22Rv1 (cell line): ENCODE data around the gene EPHB1.

ENCODE experiments used
- H3K27ac ChIP-seq: fragments of 450-650 bp; 2 replicates; pipeline ENCODE4 v1.5.1; 2017
- ZFX ChIP-seq: fragments of 450-650 bp; IDR thresholded peaks from 2 replicates; pipeline ENCODE4 v1.6.1; 2017; ENCODE audit warnings: antibody characterized with exemption, borderline replicate concordance
- TF ChIP-seq, protein P1 (sequence below): fragments of 450-650 bp; IDR thresholded peaks from 2 replicates; pipeline ENCODE4 v1.5.1; 2017; ENCODE audit warnings: mild to moderate bottlenecking

Gene EPHB1

DNA sequence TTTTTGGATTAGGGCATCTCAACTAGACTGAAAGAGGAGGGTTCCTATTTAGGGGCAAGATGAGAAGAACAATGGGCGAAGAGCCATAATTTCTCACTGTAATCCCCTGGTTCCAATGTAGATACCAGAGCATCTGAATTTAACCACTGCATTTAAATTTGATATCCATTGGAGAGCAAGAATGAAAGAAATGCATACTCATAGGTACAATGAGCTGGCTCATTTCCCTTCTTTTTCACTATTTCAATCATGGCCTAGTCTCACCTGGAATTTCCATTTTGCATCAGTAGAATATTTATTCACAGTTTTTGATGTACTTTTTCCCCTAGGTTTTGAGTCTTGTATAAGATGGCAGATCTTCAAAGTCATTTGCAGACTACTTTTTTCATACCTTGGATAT lies 13.8 kb downstream of the EPHB1 start:
- no peak overlapping the region for H3K27ac ChIP-seq
- TF ChIP-seq, protein P1, sequence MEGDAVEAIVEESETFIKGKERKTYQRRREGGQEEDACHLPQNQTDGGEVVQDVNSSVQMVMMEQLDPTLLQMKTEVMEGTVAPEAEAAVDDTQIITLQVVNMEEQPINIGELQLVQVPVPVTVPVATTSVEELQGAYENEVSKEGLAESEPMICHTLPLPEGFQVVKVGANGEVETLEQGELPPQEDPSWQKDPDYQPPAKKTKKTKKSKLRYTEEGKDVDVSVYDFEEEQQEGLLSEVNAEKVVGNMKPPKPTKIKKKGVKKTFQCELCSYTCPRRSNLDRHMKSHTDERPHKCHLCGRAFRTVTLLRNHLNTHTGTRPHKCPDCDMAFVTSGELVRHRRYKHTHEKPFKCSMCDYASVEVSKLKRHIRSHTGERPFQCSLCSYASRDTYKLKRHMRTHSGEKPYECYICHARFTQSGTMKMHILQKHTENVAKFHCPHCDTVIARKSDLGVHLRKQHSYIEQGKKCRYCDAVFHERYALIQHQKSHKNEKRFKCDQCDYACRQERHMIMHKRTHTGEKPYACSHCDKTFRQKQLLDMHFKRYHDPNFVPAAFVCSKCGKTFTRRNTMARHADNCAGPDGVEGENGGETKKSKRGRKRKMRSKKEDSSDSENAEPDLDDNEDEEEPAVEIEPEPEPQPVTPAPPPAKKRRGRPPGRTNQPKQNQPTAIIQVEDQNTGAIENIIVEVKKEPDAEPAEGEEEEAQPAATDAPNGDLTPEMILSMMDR: no peak
- no peak for TF ChIP-seq ZFX

GRCh38 chr3:134809427-134810051 lies 14.5 kb downstream of the EPHB1 start:
- no peak for TF ChIP-seq ZFX
- TF ChIP-seq, protein P1: no peak
- no peak overlapping the region for H3K27ac ChIP-seq

- no peak overlapping the region for H3K27ac ChIP-seq
- TF ChIP-seq ZFX: no peak
- TF ChIP-seq, protein P1: no peak
These were observed 15.0 kb downstream of the EPHB1 start for GRCh38 chr3:134810052-134810435.

GRCh38 chr3:134810850-134811249 lies 15.8 kb downstream of the EPHB1 start:
- no peak overlapping the region for H3K27ac ChIP-seq
- TF ChIP-seq, protein P1: no peak
- no peak for TF ChIP-seq ZFX

GRCh38 chr3:134813618-134814017 lies 18.6 kb downstream of the EPHB1 start:
- H3K27ac ChIP-seq: no peak overlapping the region

DNA sequence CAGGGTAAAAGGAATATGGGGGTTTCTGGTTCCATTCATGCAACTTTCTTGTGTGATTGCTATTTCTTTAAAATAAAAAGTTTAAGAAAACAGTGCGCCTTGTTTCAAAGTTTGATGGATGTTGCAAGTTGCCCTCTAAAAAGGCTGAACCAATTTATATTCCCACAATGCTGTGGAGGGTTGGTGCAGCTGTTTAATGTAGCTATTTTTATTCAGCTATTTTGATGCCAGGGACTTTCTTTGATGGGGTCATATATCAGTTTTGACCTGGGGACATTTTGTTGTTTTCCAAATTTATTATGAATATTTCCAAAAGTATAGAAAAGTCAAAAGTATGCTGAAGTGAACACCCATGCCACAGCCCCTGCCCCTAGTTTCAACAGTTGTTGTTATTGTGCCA lies 20.5 kb downstream of the EPHB1 start:
- H3K27ac ChIP-seq: no peak overlapping the region
- TF ChIP-seq, protein P1: no peak
- no peak for TF ChIP-seq ZFX

More at GRCh38 chr3:134813618-134814017, 18.6 kb downstream of the EPHB1 start:
- no peak for TF ChIP-seq ZFX
- TF ChIP-seq, protein P1: no peak

DNA sequence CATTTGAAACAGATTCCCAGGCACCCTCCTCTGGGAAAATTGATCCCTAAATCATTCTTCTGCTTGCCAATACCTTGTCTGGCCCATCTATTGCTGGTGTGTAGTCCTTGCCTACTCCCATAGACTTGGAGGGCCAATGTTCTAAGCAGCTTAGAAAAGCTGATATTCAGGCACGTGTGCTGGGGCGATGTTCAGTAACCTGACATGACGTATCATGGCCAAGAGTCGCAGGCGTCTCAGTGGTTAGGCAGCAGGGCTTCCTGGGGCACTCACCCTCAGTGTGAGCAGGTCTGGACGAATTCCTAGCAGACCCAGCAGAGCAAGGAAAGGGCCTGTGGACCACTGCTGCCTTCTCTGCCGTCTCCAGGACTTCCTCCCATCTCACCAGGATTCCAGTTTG lies 21.6 kb downstream of the EPHB1 start:
- H3K27ac ChIP-seq: no peak overlapping the region
- TF ChIP-seq, protein P1: no peak
